Panc1 (cell line): ENCODE data around the gene FGF3. TPM values are rescaled to one million over a fixed set of nuclear protein-coding genes. Genes with fewer than 3 reads are reported as not detected.

Source experiments
- ATAC-seq: fragments of 200-7000 bp; cut with Tn5 transposase; 2 replicates; pipeline ENCODE4 v1.9.1; 2020; ENCODE audit warnings: mild to moderate bottlenecking, moderate library complexity
- BruUV-seq: library from RNA; stranded (reverse); fragments of 400-500 nt; replicated peaks from 2 replicates; lab custom pipeline; 2021; lab: Mats Ljungman, UMichigan
- CTCF ChIA-PET: fragments of 300-600 bp; sonication (Branson Sonifier 250); formaldehyde crosslinking; loops from one replicate; lab custom pipeline; 2022; ENCODE audit warnings: antibody characterized with exemption; lab: Charles Lee
- POLR2A ChIA-PET: fragments of 300-600 bp; sonication (Branson Sonifier 250); formaldehyde crosslinking; loops from one replicate; lab custom pipeline; 2022; ENCODE audit warnings: antibody characterized with exemption; lab: Charles Lee
- DNase-seq: peaks from one replicate; pipeline ENCODE4 v3.0.0-alpha.2; 2010; ENCODE audit warnings: low read depth, low spot score
- H3K27ac ChIP-seq: 2 replicates; pipeline ENCODE4 v1.5.1; 2011; ENCODE audit warnings: mild to moderate bottlenecking, low read length, inconsistent platforms
- H3K27me3 ChIP-seq: fragments of 200-500 bp; sonication (Bioruptor generic); 2 replicates; pipeline ENCODE4 v1.6.0; 2014; ENCODE audit warnings: low read length, inconsistent platforms; ENCODE audit not compliant: control insufficient read depth, insufficient read depth
- H3K36me3 ChIP-seq: fragments of 200-500 bp; sonication (Bioruptor generic); 2 replicates; pipeline ENCODE4 v1.5.1; 2014; ENCODE audit warnings: inconsistent platforms, mild to moderate bottlenecking, low read length, moderate library complexity; ENCODE audit not compliant: control insufficient read depth, insufficient read depth
- H3K4me1 ChIP-seq: 2 replicates; pipeline ENCODE4 v1.5.1; 2011; ENCODE audit warnings: inconsistent platforms, mild to moderate bottlenecking, low read length, moderate library complexity; ENCODE audit not compliant: control insufficient read depth, insufficient read depth
- H3K4me3 ChIP-seq, 2 experiments: 2 replicates each; pipeline ENCODE4 v1.5.1; 2011 to 2012; ENCODE audit warnings: low read depth in 2 of 2, low read length in 2 of 2, mild to moderate bottlenecking in 2 of 2, inconsistent platforms in 1 of 2, moderate library complexity in 1 of 2
- H3K9me3 ChIP-seq: fragments of 200-500 bp; sonication (Bioruptor generic); 2 replicates; pipeline ENCODE4 v1.5.1; 2014; ENCODE audit warnings: low read depth, mild to moderate bottlenecking, inconsistent platforms, low read length, moderate library complexity; ENCODE audit not compliant: control insufficient read depth, insufficient read depth
- CTCF ChIP-seq: fragments of 450-650 bp; IDR thresholded peaks from 2 replicates; pipeline ENCODE4 v1.5.1; 2017; ENCODE audit warnings: mild to moderate bottlenecking
- POLR2AphosphoS5 ChIP-seq: IDR thresholded peaks from 2 replicates; pipeline ENCODE4 v1.6.1; 2012; ENCODE audit warnings: mild to moderate bottlenecking, low read depth, low read length, moderate library complexity
- REST ChIP-seq, 2 experiments: IDR thresholded peaks; 2 replicates each; pipeline ENCODE4 v1.6.1; 2011 to 2012; ENCODE audit warnings: low read depth in 2 of 2, control low read depth in 1 of 2, low read length in 1 of 2, mild to moderate bottlenecking in 1 of 2, moderate library complexity in 1 of 2; ENCODE audit not compliant: insufficient read depth in 1 of 2
- SIN3A ChIP-seq: IDR thresholded peaks from 2 replicates; pipeline ENCODE4 v1.6.1; 2012; ENCODE audit warnings: low read depth, mild to moderate bottlenecking, low read length, moderate library complexity, borderline replicate concordance; ENCODE audit not compliant: insufficient read depth
- TCF7L2 ChIP-seq: IDR thresholded peaks from 2 replicates; pipeline ENCODE4 v1.6.1; 2011; ENCODE audit warnings: mild to moderate bottlenecking, low read depth, low read length, inconsistent platforms
- in situ Hi-C: cut with HindIII; loops from 2 replicates; pipeline ENCODE4 v1.10.0; 2016; ENCODE audit warnings: low sequenced_read_pairs, low pct_unique_long_range_greater_than_20kb
- intact Hi-C: fragments of 100-400 bp; cut with micrococcal nuclease; formaldehyde crosslinking; loops from one replicate; pipeline ENCODE4 v1.10.0; 2022; ENCODE audit not compliant: unreplicated experiment
- total RNA-seq: library from RNA; stranded (reverse); gene quantifications from one replicate; pipeline ENCODE4 v1.2.1, GENCODE V29; 2021; ENCODE audit not compliant: unreplicated experiment

FGF3 gene
- total RNA-seq, 1 experiment from 2014 or later: not detected

- intact Hi-C loops: no loop called here
- TF ChIP-seq CTCF (no peak), POLR2AphosphoS5 (no peak), TCF7L2 (no peak)
- Histone ChIP-seq H3K4me1 (peaks cover 3% of the 10 kb centered on the region; the same call in 1 of the 2 replicates), H3K4me3 (no peak overlapping the region), H3K27ac (no peak overlapping the region), H3K36me3 (no peaks in the 10 kb centered on the region), H3K27me3 (peaks cover 18% of the 10 kb centered on the region), H3K9me3 (no peaks in the 10 kb centered on the region)
- no peak for DNase-seq
- BruUV-seq: no TSS peak
- ATAC-seq: no peak
- in situ Hi-C loops: no loop called here
- CTCF ChIA-PET: no interaction called here
- POLR2A ChIA-PET: no interaction called here
Measured at GRCh38 chr11:69771466-69771865, 47.8 kb downstream of the FGF3 start.

GRCh38 chr11:69770540-69770939, 48.7 kb downstream of the FGF3 start:
- ATAC-seq (no peak), DNase-seq (no peak)
- TF ChIP-seq CTCF (no peak), SIN3A (no peak), TCF7L2 (no peak), REST (IDR thresholded peaks at IDR 0.05; ENCODE audit: insufficient read depth in 1 of 2, low read depth in 2 of 2, low read length in 1 of 2) (no peak), POLR2AphosphoS5 (no peak)
- Histone ChIP-seq H3K4me3 (no peak overlapping the region), H3K36me3 (no peaks in the 10 kb centered on the region), H3K27ac (no peak overlapping the region), H3K27me3 (peaks cover 18% of the 10 kb centered on the region), H3K4me1 (peaks cover 3% of the 10 kb centered on the region; the same call in 1 of the 2 replicates), H3K9me3 (no peaks in the 10 kb centered on the region)
- no TSS peak for BruUV-seq
- ChIA-PET CTCF (no interaction called here), POLR2A (no interaction called here)
- in situ Hi-C loops: no loop called here
- intact Hi-C loops: no loop called here
